Gastroesophageal sphincter (tissue), 4 donors: ENCODE measurements around the gene C2CD5. TPM values are rescaled to one million over a fixed set of nuclear protein-coding genes. Genes with fewer than 3 reads are reported as not detected.

Source experiments
- ATAC-seq: fragments of 150-250 bp; one replicate; pipeline ENCODE4 v1.9.1; 2016; ENCODE audit warnings: mild to moderate bottlenecking, moderate library complexity
- H3K27ac ChIP-seq, 4 donors: fragments of 200-600 bp; sonication (generic) in 3 of 4; 1 replicate in 3 of 4; 2 replicates in 1 of 4; pipeline ENCODE4 v1.5.1; 2016 to 2019
- H3K27me3 ChIP-seq: fragments of 200-600 bp; sonication (generic); one replicate; pipeline ENCODE4 v1.5.1; 2019
- H3K36me3 ChIP-seq, 2 donors: fragments of 200-600 bp; sonication (generic); one replicate each; pipeline ENCODE4 v1.5.1; 2019; ENCODE audit warnings: control low read depth in 1 of 2
- H3K4me1 ChIP-seq, 3 donors: fragments of 200-600 bp; sonication (generic); 1 replicate in 2 of 3; 2 replicates in 1 of 3; pipeline ENCODE4 v1.5.1; 2016 to 2019; ENCODE audit warnings: control low read depth in 2 of 3
- H3K4me3 ChIP-seq, 2 donors: fragments of 200-600 bp; sonication (generic); one replicate each; pipeline ENCODE4 v1.5.1; 2019; ENCODE audit warnings: mild to moderate bottlenecking in 1 of 2, moderate library complexity in 1 of 2
- H3K9me3 ChIP-seq, 3 donors: fragments of 200-600 bp; sonication (generic); one replicate each; pipeline ENCODE4 v1.5.1; 2017 to 2019; ENCODE audit warnings: control low read depth in 2 of 3
- CTCF ChIP-seq, 4 experiments: fragments of 200-600 bp in 2 of 4; fragments of 450-650 bp in 2 of 4; sonication (generic) in 1 of 4; IDR thresholded peaks; one replicate each; pipeline ENCODE4 v1.5.1; 2017 to 2019; ENCODE audit warnings: antibody characterized with exemption in 4 of 4, mild to moderate bottlenecking in 2 of 4, moderate library complexity in 2 of 4
- EP300 ChIP-seq: sonication (generic); formaldehyde crosslinking; IDR thresholded peaks from one replicate; pipeline ENCODE4 v1.6.1; 2017; ENCODE audit warnings: antibody characterized with exemption, mild to moderate bottlenecking
- POLR2A ChIP-seq, 2 donors: fragments of 450-650 bp; IDR thresholded peaks; one replicate each; pipeline ENCODE4 v1.6.1; 2017; ENCODE audit warnings: antibody characterized with exemption in 2 of 2, mild to moderate bottlenecking in 2 of 2, moderate library complexity in 1 of 2
- POLR2AphosphoS5 ChIP-seq: sonication (generic); formaldehyde crosslinking; IDR thresholded peaks from one replicate; pipeline ENCODE4 v1.6.1; 2017; ENCODE audit warnings: antibody characterized with exemption
- WGBS, 2 donors: methylation state at CpG; one replicate each; pipeline ENCODE4 v1.1.5; 2018; ENCODE audit warnings: low coverage in 1 of 2; 5-methylcytosine and 5-hydroxymethylcytosine counted together
- total RNA-seq, 4 donors: library from RNA; depleted of rRNA; stranded (reverse); fragments of >200 nt; gene quantifications; one replicate each; pipeline ENCODE4 v1.1.0, GENCODE V29; 2016

The C2CD5 gene
- total RNA-seq, 4 donors from 2014 or later = 18.9 to 72.8 (median 31.7) TPM

- no peaks in the 10 kb centered on the region for H3K27me3 ChIP-seq
- TF ChIP-seq CTCF (IDR thresholded peaks at IDR 0.05) (no peak), POLR2AphosphoS5 (no peak), POLR2A (IDR thresholded peaks at IDR 0.05) (no peak), EP300 (no peak)
- no peaks in the 10 kb centered on the region for H3K36me3 ChIP-seq
- H3K27ac ChIP-seq = no peak overlapping the region
- 95 to 97% methylated on average over 5 of the region's 5 CpGs for WGBS, 2 donors
- ATAC-seq = no peak
- no peaks in the 10 kb centered on the region for H3K9me3 ChIP-seq
- H3K4me1 ChIP-seq = peaks cover 0 to 59% (median 5%) of the 10 kb centered on the region in 3 donors
- H3K4me3 ChIP-seq = no peak overlapping the region
Measured at GRCh38 chr12:22541496-22542155, 2.7 kb downstream of the C2CD5 start.

- no peak for ATAC-seq
- H3K4me3 ChIP-seq = no peak overlapping the region
- no peaks in the 10 kb centered on the region for H3K9me3 ChIP-seq
- H3K27me3 ChIP-seq = no peaks in the 10 kb centered on the region
- peak overlapping the region in 1 of 4 donors; percentile 54 for H3K27ac ChIP-seq
- H3K36me3 ChIP-seq = peaks cover 0 to 7% of the 10 kb centered on the region in 2 donors
- no peak for TF ChIP-seq CTCF (IDR thresholded peaks at IDR 0.05)
- no peak for TF ChIP-seq EP300
- TF ChIP-seq POLR2AphosphoS5 = no peak
- TF ChIP-seq POLR2A (IDR thresholded peaks at IDR 0.05) = no peak
- H3K4me1 ChIP-seq = peaks cover 0 to 67% (median 5%) of the 10 kb centered on the region in 3 donors
Measured at GRCh38 chr12:22539055-22539454, 5.3 kb downstream of the C2CD5 start.

DNA sequence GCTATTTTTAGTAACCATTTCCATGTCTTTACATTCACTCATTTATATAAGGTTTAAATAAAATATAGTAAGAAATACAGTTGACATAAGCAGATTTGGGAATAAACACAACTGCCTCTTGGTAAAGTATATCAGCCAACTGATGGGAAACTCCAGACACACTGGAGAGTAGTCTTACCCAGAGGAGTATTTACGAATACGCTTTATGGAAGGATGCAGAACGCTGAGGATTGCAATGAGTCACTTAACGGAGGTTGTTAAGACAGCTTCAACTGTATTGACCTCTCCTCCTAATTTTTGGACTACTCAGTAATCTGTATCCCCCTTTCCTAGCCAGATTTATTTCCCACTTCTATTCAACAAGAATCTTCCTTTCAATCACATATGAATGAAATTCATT, 6.0 kb downstream of the C2CD5 start:
- Histone ChIP-seq H3K4me1 (peaks cover 0 to 65% (median 5%) of the 10 kb centered on the region in 3 donors), H3K4me3 (no peak overlapping the region), H3K36me3 (peaks cover 0 to 15% of the 10 kb centered on the region in 2 donors), H3K27me3 (no peaks in the 10 kb centered on the region), H3K27ac (no peak overlapping the region), H3K9me3 (no peaks in the 10 kb centered on the region)
- ATAC-seq = no peak
- 78 to 92% methylated on average over 4 of the region's 4 CpGs for WGBS, 2 donors
- no peak for TF ChIP-seq EP300
- TF ChIP-seq POLR2A (IDR thresholded peaks at IDR 0.05) = no peak
- TF ChIP-seq CTCF (IDR thresholded peaks at IDR 0.05) = no peak
- no peak for TF ChIP-seq POLR2AphosphoS5

GRCh38 chr12:22536971-22537544, 7.3 kb downstream of the C2CD5 start:
- Histone ChIP-seq H3K4me3 (no peak overlapping the region), H3K9me3 (no peaks in the 10 kb centered on the region), H3K27ac (no peak overlapping the region), H3K36me3 (peaks cover 0 to 27% of the 10 kb centered on the region in 2 donors), H3K27me3 (no peaks in the 10 kb centered on the region), H3K4me1 (peaks cover 0 to 62% (median 0%) of the 10 kb centered on the region in 3 donors)
- 62 to 70% methylated on average over 2 to 3 of the region's 3 CpGs for WGBS, 2 donors
- no peak for ATAC-seq
- TF ChIP-seq EP300 = no peak
- no peak for TF ChIP-seq POLR2AphosphoS5
- no peak for TF ChIP-seq POLR2A (IDR thresholded peaks at IDR 0.05)
- TF ChIP-seq CTCF (IDR thresholded peaks at IDR 0.05) = no peak
